Midbrain (tissue), 1 donor: ENCODE data around the gene TLE3.
A peak's percentile ranks its signal among the peaks of the same experiment; 100 is the strongest.

Experiments
- DNase-seq: peaks from one replicate; lab custom pipeline; 2025; lab: John Stamatoyannopoulos, UW

The TLE3 gene

GRCh38 chr15:70002897-70003296, 94.8 kb downstream of the TLE3 start:
- DNase-seq = no peak

GRCh38 chr15:70001859-70002258, 95.9 kb downstream of the TLE3 start:
- DNase-seq = no peak

GRCh38 chr15:69999392-70000085, 98.2 kb downstream of the TLE3 start:
- no peak for DNase-seq

GRCh38 chr15:69998541-69999391, 99.0 kb downstream of the TLE3 start:
- no peak for DNase-seq

- peak; percentile 50 for DNase-seq
These were observed 99.9 kb downstream of the TLE3 start for GRCh38 chr15:69997813-69998212.
